Amniotic stem cell (primary cell): ENCODE results near the gene TP53I3.
"Not testable (repeated sequence)": the region's sequence is repeated elsewhere in the genome, so short reads cannot be mapped to it uniquely, and the experiment has no call there.

ENCODE experiments used
- DNase-seq: peaks from one replicate; lab custom pipeline; 2025; lab: John Stamatoyannopoulos, UW

TP53I3 gene

DNA sequence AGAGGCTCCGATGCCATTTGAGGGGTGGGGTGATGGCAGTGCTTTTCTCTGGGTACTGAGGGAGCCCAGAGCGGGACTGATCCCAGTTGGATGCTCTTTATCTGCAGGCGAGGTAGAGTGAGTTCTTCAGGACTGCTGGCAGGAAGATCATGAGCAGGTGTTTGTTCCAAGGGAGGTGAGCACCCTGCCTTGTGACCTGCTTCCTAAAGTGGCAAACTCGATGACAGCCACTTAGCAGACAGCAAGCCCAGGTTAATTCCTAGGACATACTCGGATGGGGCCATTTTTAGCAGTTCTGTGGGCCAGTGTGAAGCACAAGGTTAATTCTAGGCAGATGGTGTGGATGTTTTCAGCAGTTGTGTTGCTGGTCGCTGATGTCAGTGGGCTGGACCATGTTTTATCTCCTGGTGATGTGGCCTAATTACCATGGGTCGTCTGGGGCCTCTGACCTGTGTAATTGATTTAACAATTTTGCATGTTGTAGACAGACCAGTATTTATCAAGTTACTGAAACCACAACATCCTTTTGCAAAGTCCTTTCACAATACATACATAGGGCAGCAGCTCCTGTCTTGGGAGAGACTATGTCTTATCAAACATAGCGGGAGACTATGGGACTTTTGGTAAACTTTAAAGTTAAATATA lies 30.1 kb downstream of the TP53I3 start:
- DNase-seq, result no peak

GRCh38 chr2:24052951-24053350 lies 31.7 kb downstream of the TP53I3 start:
- no peak for DNase-seq

DNA sequence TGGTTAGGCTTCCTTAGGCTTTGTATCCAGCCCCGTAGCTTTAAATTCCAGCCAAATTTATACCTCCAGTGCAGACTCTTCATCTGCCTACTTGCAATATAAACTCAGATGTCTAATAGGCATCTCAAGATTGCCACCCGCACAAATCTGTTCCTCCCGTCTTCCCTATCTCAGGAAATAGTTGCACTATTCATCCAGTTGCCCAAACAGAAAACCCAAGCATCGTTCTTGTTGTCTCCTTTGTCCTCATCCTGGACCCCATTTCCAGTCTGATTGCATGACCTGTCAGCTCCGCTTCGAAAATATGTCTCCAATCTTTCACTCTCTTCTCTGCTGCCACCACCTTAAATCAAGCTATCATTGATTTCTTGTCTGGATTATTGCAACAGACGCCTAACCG lies 32.8 kb downstream of the TP53I3 start:
- DNase-seq, result no peak

DNA sequence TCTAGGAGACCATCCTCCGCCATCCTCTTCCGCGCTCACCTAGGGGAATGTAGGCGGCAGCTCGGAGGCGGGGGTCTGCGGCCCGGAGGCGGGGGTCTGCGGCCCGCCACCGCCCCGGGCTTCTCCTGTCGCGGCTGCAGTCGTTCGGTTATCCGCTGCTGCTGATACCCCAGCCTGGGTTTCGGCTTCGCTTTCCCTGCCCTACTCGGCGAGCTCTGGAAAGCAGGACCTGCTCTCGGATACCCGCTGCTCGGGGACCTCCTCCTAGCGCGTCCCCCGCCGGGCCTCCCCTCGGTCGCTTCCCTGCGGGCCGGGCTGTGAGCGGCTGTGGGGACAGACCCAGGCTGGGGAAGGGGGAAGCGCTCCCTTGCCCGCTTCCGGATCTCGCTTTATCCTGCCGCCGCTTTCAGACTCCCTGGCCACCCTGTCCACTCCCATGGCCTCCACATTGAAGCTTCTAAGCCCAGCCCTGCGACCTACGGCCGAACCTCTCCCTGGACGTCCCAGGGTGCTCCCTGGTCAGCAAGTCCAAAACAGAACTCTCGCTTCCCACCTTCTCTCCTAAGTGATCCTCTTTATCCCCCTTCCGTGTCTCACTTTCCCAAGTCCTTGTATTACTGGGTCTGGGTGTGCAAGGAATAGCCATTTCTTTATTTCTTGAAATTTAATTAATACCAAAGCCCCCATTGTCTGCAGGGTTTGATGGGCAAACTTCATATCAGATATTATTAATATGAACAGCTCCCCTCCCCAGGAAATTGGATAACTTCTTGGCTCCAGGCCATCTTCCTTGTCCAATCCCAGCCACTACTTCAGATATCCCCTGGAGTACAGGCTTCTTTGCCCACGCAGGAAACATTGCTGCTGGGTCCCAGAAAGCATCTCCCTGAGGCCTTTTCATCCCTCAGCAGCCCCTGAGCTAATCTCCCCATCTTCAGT lies 34.3 kb downstream of the TP53I3 start:
- DNase-seq, result no peak

- DNase-seq, result no peak
These were observed 35.1 kb downstream of the TP53I3 start, which contains the start of gene FKBP1B for GRCh38 chr2:24049485-24050021. Gene FKBP1B, plus strand, starts transcription at chr2:24049741. Its CDS starts 109 bp downstream, at chr2:24049850.

DNA sequence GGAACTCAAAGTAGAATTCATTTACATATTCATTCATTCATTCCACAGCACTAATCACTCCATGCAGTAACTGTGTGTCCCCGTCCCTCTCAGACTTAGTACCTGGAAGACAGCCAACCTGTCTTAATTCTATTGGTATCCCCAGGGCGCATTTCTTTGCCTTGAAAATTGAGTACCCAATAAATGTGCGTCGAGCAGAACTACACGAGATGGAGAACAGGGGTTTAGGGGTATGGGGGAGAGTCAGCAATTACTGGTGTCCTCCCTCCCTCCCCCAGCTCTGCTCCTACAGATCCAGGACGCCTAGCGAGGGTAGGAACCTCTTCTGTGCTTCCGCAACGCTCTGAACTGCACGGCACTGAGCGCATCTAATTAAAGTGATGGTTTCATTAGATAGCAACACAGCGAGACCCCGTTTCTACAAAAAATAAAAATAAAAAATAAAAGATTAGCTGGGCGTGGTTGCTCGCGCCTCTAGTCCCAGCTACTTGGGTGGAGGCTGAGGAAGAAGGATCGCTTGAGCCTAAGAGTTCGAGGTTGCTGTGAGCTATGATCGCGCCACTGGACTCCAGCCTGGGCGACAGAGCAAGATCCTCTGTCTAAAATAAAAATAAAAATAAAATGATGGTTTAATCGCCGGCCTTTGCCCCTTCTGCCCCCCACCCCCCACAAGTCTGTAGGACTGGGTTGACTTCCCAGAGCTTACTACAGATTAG lies 35.7 kb downstream of the TP53I3 start:
- DNase-seq, result no peak

- no peak for DNase-seq
These were observed 37.0 kb downstream of the TP53I3 start for GRCh38 chr2:24047703-24048033.

- peak; percentile 98 for DNase-seq
These were observed 37.5 kb downstream of the TP53I3 start, which contains the start of gene WDCP for GRCh38 chr2:24046930-24047702. Gene WDCP, minus strand, starts transcription at chr2:24047391. Its CDS starts 7,897 bp downstream, at chr2:24039494.

DNA sequence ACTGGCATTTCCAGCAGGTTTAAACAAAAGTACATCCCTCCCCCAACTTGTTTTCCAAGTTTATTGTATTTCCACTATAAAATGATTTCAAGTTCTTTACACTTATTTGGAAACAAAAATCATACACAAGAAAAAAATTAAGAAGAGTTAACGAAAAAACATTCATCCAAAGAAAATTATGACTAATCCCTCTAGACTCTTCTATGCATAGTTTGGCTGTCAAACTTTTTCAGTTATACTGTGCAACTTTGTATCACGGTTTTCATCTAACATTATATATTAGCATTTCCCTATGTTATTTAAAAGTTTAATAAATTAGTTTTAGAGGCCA lies 38.1 kb downstream of the TP53I3 start:
- DNase-seq, result no peak

- DNase-seq, result no peak
These were observed 38.8 kb downstream of the TP53I3 start for GRCh38 chr2:24045511-24046508.

DNA sequence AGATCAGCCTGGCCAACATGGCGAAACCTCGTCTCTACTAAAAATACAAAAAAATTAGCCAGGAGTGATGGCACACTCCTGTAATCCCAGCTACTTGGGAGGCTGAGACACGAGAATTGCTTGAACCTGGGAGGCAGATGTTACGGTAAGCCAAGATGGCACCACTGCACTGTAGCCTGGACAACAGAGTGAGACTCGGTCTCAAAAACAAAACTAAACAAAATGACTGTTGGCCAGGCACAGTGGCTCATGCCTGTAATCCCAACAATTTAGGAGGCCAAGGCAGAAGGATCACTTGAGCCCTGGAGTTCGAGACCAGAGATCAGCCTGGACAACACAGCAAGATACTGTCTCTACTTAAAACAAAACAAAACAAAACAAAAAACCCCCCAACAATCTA lies 41.5 kb downstream of the TP53I3 start:
- not testable (repeated sequence) for DNase-seq

DNA sequence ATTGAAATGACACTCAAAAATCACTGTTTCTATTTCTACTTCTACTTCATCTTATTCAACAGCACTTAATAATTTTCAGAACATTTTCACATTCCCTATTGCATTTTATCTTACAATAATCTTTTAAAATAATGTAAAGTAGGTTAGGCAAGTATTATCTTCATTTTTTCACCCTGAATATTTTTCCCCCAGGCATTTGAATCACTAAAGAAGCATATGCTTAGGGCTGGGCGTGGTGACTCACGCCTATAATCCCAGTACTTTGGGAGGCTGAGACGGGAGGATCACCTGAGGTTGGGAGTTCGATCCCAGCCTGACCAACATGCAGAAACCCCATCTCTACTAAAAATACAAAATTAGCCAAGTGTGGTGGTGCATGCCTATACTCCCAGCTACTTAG lies 44.1 kb downstream of the TP53I3 start:
- DNase-seq, result no peak

DNA sequence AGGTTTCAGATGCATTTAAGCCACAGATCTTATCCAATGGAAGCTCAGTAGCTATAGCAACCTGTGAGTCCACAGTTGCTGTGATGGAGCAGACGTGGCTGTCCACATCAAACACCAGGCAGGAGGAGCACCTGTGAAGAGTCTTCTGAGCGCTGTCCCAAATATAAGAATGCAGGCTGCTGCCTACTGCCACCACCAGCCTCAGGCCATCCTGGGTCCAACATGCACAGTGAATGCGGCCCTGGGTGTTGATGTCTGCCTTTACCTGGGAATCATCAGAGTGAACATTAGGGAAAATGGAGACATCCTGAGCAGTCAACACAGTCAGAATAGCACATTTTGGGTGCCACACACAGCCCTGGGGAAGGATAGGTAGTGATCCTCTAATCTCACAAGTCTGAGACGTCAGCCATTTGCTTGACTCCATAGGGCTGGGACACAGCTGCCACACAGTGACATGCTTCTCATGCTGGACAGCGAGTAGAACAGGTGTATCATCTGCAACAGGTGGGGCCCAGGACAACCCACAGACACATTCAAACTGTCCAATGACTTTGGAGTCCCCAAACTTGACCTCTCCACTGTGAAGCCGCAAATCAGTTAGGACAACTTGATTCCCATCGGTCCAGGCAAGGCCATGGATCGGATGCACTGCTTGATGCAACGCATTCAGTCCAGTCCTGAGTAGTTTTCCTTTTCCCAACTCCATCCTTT lies 45.7 kb downstream of the TP53I3 start:
- DNase-seq, result no peak
